GM23338 (cell line): Measurements from ENCODE around the gene DOP1B. TPM values are rescaled to one million over a fixed set of nuclear protein-coding genes. Genes with fewer than 3 reads are reported as not detected.

Experiments used
- ATAC-seq: fragments of 200-7000 bp; cut with Tn5 transposase; 3 replicates; pipeline ENCODE4 v1.9.1; 2020
- DNase-seq: peaks from one replicate; pipeline ENCODE4 v3.0.0-alpha.2; 2015; ENCODE audit warnings: low spot score
- H2AFZ ChIP-seq: fragments of 200-600 bp; sonication (generic); 2 replicates; pipeline ENCODE4 v1.8.0; 2016; ENCODE audit warnings: antibody characterized with exemption, mild to moderate bottlenecking, moderate library complexity
- H3F3A ChIP-seq: fragments of 200-600 bp; sonication (generic); replicated peaks from 2 replicates; pipeline ENCODE4 v1.8.0; 2017; ENCODE audit warnings: antibody characterized with exemption, mixed run types, low read depth
- H3K27ac ChIP-seq: fragments of 200-600 bp; sonication (generic); 2 replicates; pipeline ENCODE4 v1.6.1; 2016; ENCODE audit warnings: low read depth
- H3K27me3 ChIP-seq: fragments of 200-600 bp; sonication (generic); 2 replicates; pipeline ENCODE4 v1.8.0; 2016; ENCODE audit warnings: mild to moderate bottlenecking, mixed run types, moderate library complexity; ENCODE audit not compliant: insufficient read depth
- H3K36me3 ChIP-seq: fragments of 200-600 bp; sonication (generic); 2 replicates; pipeline ENCODE4 v1.8.0; 2016; ENCODE audit warnings: mild to moderate bottlenecking; ENCODE audit not compliant: insufficient read depth
- H3K4me1 ChIP-seq: fragments of 200-600 bp; sonication (generic); 2 replicates; pipeline ENCODE4 v1.8.0; 2016; ENCODE audit warnings: mild to moderate bottlenecking, moderate library complexity; ENCODE audit not compliant: insufficient read depth
- H3K4me2 ChIP-seq: fragments of 200-600 bp; sonication (generic); 2 replicates; pipeline ENCODE4 v1.7.1; 2017; ENCODE audit warnings: mixed run types
- H3K4me3 ChIP-seq: fragments of 200-600 bp; sonication (generic); 2 replicates; pipeline ENCODE4 v1.6.1; 2016; ENCODE audit warnings: mixed run types
- H3K79me2 ChIP-seq: fragments of 200-600 bp; sonication (generic); replicated peaks from 2 replicates; pipeline ENCODE4 v1.8.0; 2017; ENCODE audit warnings: mild to moderate bottlenecking; ENCODE audit not compliant: insufficient read depth
- H3K9me2 ChIP-seq: fragments of 200-600 bp; sonication (generic); 2 replicates; pipeline ENCODE4 v1.8.0; 2017; ENCODE audit not compliant: insufficient read depth
- H4K20me1 ChIP-seq: fragments of 200-600 bp; sonication (generic); replicated peaks from 2 replicates; pipeline ENCODE4 v1.8.0; 2017; ENCODE audit warnings: mild to moderate bottlenecking; ENCODE audit not compliant: insufficient read depth
- H3K27ac Mint-ChIP-seq: 2 replicates; pipeline ENCODE4 v1.8.0; 2020; ENCODE audit warnings: inconsistent platforms, mild to moderate bottlenecking, moderate library complexity, mixed read lengths
- H3K27me3 Mint-ChIP-seq: 3 replicates; pipeline ENCODE4 v1.8.0; 2022; ENCODE audit warnings: low read depth, mild to moderate bottlenecking, moderate library complexity, mixed read lengths, inconsistent platforms; ENCODE audit not compliant: insufficient read depth, poor library complexity
- H3K36me3 Mint-ChIP-seq: 3 replicates; pipeline ENCODE4 v1.8.0; 2021; ENCODE audit warnings: low read depth, mild to moderate bottlenecking, inconsistent platforms, moderate library complexity, mixed read lengths
- H3K4me1 Mint-ChIP-seq: 3 replicates; pipeline ENCODE4 v1.8.0; 2020; ENCODE audit warnings: mild to moderate bottlenecking, inconsistent platforms, mixed read lengths
- H3K4me3 Mint-ChIP-seq: 3 replicates; pipeline ENCODE4 v1.8.0; 2021; ENCODE audit warnings: moderate library complexity, mild to moderate bottlenecking, inconsistent platforms, mixed read lengths
- H3K9me3 Mint-ChIP-seq: 3 replicates; pipeline ENCODE4 v1.8.0; 2020; ENCODE audit warnings: moderate library complexity, mild to moderate bottlenecking, inconsistent platforms, mixed read lengths
- EZH2 ChIP-seq: fragments of 200-600 bp; sonication (generic); IDR thresholded peaks from one replicate; pipeline ENCODE4 v1.8.0; 2017; ENCODE audit warnings: antibody characterized with exemption, mild to moderate bottlenecking, low read depth; ENCODE audit not compliant: unreplicated experiment
- JUNB ChIP-seq: IDR thresholded peaks from one replicate; pipeline ENCODE4 v1.6.1; 2016; ENCODE audit warnings: antibody characterized with exemption; ENCODE audit not compliant: unreplicated experiment
- REST ChIP-seq: IDR thresholded peaks from one replicate; pipeline ENCODE4 v1.6.1; 2018; ENCODE audit warnings: antibody characterized with exemption; ENCODE audit not compliant: unreplicated experiment
- STAT1 ChIP-seq: IDR thresholded peaks from one replicate; pipeline ENCODE4 v1.6.1; 2016; ENCODE audit warnings: antibody characterized with exemption; ENCODE audit not compliant: unreplicated experiment
- polyA plus RNA-seq: library from polyadenylated mRNA; unstranded; fragments of >200 nt; fragmentation: Nextera tagmentation; extraction: Ambion mirVana; gene quantifications from 2 replicates; pipeline ENCODE4 v1.2.1, GENCODE V29; 2016
- total RNA-seq: library from RNA; depleted of rRNA; stranded (reverse); fragments of >200 nt; shearing (Covaris generic); gene quantifications from 2 replicates; pipeline ENCODE4 v1.2.3, GENCODE V29; 2014
- TF ChIP-seq, protein P1 (sequence below), 2 experiments: fragments of 200-600 bp in 1 of 2; sonication (generic) in 1 of 2; conservative IDR thresholded peaks; 2 replicates each; pipeline versions ENCODE4 v1.5.1 to v1.6.1; 2016 to 2017; ENCODE audit warnings: antibody characterized with exemption in 2 of 2, low read depth in 2 of 2, mild to moderate bottlenecking in 2 of 2, moderate library complexity in 1 of 2

Gene DOP1B
- total and polyA plus RNA-seq, 2 experiments from 2014 or later: 4.9 to 18.0 TPM

DNA sequence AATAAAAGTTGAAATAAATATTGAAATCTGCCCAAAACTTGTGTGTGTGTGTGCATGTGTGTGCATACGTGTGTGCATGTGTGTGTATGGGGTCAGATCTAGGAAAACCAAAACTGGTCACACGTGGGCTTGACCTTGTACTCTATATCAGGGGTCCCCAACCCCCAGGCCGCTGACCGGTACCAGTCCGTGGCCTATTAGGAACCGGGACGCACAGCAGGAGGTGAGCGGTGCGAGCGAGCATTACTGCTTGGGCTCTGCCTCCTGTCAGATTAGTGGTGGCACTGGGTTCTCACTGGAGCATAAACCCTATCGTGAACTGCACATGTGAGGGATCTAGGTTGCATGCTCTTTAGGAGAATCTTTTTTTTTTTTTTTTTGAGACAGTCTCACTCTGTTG lies 8.7 kb downstream of the DOP1B start:
- H3K27me3 Mint-ChIP-seq: peaks cover 2% of the 10 kb centered on the region
- ATAC-seq: no peak
- Histone ChIP-seq H3K4me3 (no peak overlapping the region), H3K36me3 (no peaks in the 10 kb centered on the region), H3K4me1 (no peaks in the 10 kb centered on the region), H3F3A (no peaks in the 10 kb centered on the region; the same call in 1 of the 2 replicates), H2AFZ (no peak overlapping the region), H4K20me1 (peaks cover 3% of the 10 kb centered on the region; the same call in 1 of the 2 replicates), H3K9me2 (no peaks in the 10 kb centered on the region), H3K79me2 (no peaks in the 10 kb centered on the region), H3K27me3 (no peaks in the 10 kb centered on the region), H3K27ac (no peak overlapping the region), H3K4me2 (no peak overlapping the region)
- no peak overlapping the region for H3K27ac Mint-ChIP-seq
- peaks cover 7% of the 10 kb centered on the region; the same call in 2 of the 3 replicates for H3K36me3 Mint-ChIP-seq
- H3K4me3 Mint-ChIP-seq: no peak overlapping the region
- peaks cover 3% of the 10 kb centered on the region; the same call in 1 of the 3 replicates for H3K4me1 Mint-ChIP-seq
- H3K9me3 Mint-ChIP-seq: no peaks in the 10 kb centered on the region; the same call in 2 of the 3 replicates
- DNase-seq: no peak
- no peak for TF ChIP-seq EZH2
- no peak for TF ChIP-seq REST
- TF ChIP-seq, protein P1, sequence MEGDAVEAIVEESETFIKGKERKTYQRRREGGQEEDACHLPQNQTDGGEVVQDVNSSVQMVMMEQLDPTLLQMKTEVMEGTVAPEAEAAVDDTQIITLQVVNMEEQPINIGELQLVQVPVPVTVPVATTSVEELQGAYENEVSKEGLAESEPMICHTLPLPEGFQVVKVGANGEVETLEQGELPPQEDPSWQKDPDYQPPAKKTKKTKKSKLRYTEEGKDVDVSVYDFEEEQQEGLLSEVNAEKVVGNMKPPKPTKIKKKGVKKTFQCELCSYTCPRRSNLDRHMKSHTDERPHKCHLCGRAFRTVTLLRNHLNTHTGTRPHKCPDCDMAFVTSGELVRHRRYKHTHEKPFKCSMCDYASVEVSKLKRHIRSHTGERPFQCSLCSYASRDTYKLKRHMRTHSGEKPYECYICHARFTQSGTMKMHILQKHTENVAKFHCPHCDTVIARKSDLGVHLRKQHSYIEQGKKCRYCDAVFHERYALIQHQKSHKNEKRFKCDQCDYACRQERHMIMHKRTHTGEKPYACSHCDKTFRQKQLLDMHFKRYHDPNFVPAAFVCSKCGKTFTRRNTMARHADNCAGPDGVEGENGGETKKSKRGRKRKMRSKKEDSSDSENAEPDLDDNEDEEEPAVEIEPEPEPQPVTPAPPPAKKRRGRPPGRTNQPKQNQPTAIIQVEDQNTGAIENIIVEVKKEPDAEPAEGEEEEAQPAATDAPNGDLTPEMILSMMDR (conservative IDR thresholded peaks at IDR 0.05; ENCODE audit: low read depth in 2 of 2): no peak

DNA sequence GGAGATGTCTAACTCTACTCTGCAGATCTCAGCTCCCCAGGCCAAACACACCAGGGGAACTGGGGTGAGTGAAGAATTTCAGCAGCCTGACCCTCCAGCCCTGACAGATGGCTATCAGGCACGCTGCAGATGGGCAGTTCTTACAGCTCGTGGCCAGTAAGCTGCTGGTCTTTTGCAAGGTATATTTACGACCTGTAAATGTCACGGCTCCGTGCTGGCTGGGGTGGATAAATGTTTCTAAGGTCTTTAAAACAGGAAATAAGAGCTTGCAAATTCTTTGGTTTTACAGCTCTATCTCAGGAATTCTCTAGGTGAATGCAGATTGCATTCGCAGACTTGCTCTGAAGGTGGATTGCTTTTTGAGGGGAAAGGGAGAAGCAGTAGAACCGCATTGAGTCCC lies 10.1 kb downstream of the DOP1B start:
- no peaks in the 10 kb centered on the region for H3K36me3 ChIP-seq
- 0 out of 2 replicates have a peak, but pooled peaks cover 3% of the 10 kb centered on the region for H4K20me1 ChIP-seq
- H3K4me2 ChIP-seq: no peak overlapping the region
- H2AFZ ChIP-seq: no peak overlapping the region
- H3K4me3 Mint-ChIP-seq: no peak overlapping the region
- no peaks in the 10 kb centered on the region for H3K27me3 ChIP-seq
- H3K9me2 ChIP-seq: no peaks in the 10 kb centered on the region
- no peaks in the 10 kb centered on the region; the same call in 2 of the 3 replicates for H3K9me3 Mint-ChIP-seq
- peaks cover 2% of the 10 kb centered on the region for H3K27me3 Mint-ChIP-seq
- H3K4me3 ChIP-seq: no peak overlapping the region
- peaks cover 7% of the 10 kb centered on the region; the same call in 2 of the 3 replicates for H3K36me3 Mint-ChIP-seq
- H3F3A ChIP-seq: no peaks in the 10 kb centered on the region; the same call in 1 of the 2 replicates
- TF ChIP-seq, protein P1 (conservative IDR thresholded peaks at IDR 0.05; ENCODE audit: low read depth in 2 of 2): no peak
- TF ChIP-seq JUNB: no peak
- no peak for TF ChIP-seq STAT1
- ATAC-seq (no peak), DNase-seq (no peak)
- H3K4me1 Mint-ChIP-seq: peaks cover 3% of the 10 kb centered on the region; the same call in 1 of the 3 replicates
- no peaks in the 10 kb centered on the region for H3K4me1 ChIP-seq
- no peak overlapping the region for H3K27ac Mint-ChIP-seq
- H3K27ac ChIP-seq: peak overlapping the region; percentile 72; the same call in 1 of the 2 replicates
- no peaks in the 10 kb centered on the region for H3K79me2 ChIP-seq
